ENCODE results near the gene POM121L12.

The POM121L12 gene

GRCh38 chr7:53060066-53060465 lies 24.6 kb downstream of the POM121L12 start:
- no peak for FAIRE-seq
- TF ChIP-seq CTCF (IDR thresholded peaks at IDR 0.05; ENCODE audit: insufficient read depth, missing control alignments), result no peak
- no peak for DNase-seq (ENCODE audit: insufficient read length, low spot score)

GRCh38 chr7:53062796-53063195 lies 27.4 kb downstream of the POM121L12 start:
- FAIRE-seq, result no peak
- TF ChIP-seq CTCF (IDR thresholded peaks at IDR 0.05; ENCODE audit: insufficient read depth, missing control alignments), result no peak
- no peak for DNase-seq (ENCODE audit: insufficient read length, low spot score)

- TF ChIP-seq CTCF (IDR thresholded peaks at IDR 0.05; ENCODE audit: insufficient read depth, missing control alignments), result no peak
- FAIRE-seq (no peak), DNase-seq (ENCODE audit: insufficient read length, low spot score) (no peak)
Measured at GRCh38 chr7:53068673-53069072, 33.2 kb downstream of the POM121L12 start.

GRCh38 chr7:53070883-53071282 lies 35.5 kb downstream of the POM121L12 start:
- TF ChIP-seq CTCF (IDR thresholded peaks at IDR 0.05; ENCODE audit: insufficient read depth, missing control alignments), result no peak
- FAIRE-seq, result no peak

More at GRCh38 chr7:53070883-53071282, 35.5 kb downstream of the POM121L12 start:
- no peak for DNase-seq (ENCODE audit: insufficient read length, low spot score)
